WERI-Rb-1 (cell line): ENCODE data around the gene RAB20.
"Not testable (repeated sequence)": the region's sequence is repeated elsewhere in the genome, so short reads cannot be mapped to it uniquely, and the experiment has no call there.

Experiments
- DNase-seq: peaks from one replicate; pipeline ENCODE4 v3.0.0-alpha.2; 2020
- H3K27ac ChIP-seq: fragments of 250-450 bp; sonication (Bioruptor Pico); 2 replicates; pipeline ENCODE4 v1.5.1; 2020; ENCODE audit warnings: mild to moderate bottlenecking, moderate library complexity
- H3K27me3 ChIP-seq: fragments of 250-450 bp; sonication (Bioruptor Pico); 2 replicates; pipeline ENCODE4 v1.5.1; 2021; ENCODE audit warnings: mild to moderate bottlenecking, low read depth, moderate library complexity; ENCODE audit not compliant: insufficient read depth, severe bottlenecking
- H3K36me3 ChIP-seq: fragments of 250-450 bp; sonication (Bioruptor Pico); 2 replicates; pipeline ENCODE4 v1.5.1; 2020; ENCODE audit warnings: mild to moderate bottlenecking, moderate library complexity
- H3K4me3 ChIP-seq: 2 replicates; pipeline ENCODE4 v1.5.1; 2011; ENCODE audit warnings: low read depth, mild to moderate bottlenecking, control low read depth, low read length
- H3K9me3 ChIP-seq: fragments of 250-450 bp; sonication (Bioruptor Pico); 2 replicates; pipeline ENCODE4 v1.5.1; 2021; ENCODE audit warnings: mild to moderate bottlenecking, moderate library complexity; ENCODE audit not compliant: severe bottlenecking
- TF ChIP-seq, protein P1 (sequence below): IDR thresholded peaks from 2 replicates; pipeline ENCODE4 v1.5.1; 2011; ENCODE audit warnings: low read depth, mild to moderate bottlenecking, control low read depth, inconsistent platforms, low read length

RAB20 gene

GRCh38 chr13:110571896-110572777, 10.6 kb upstream of the RAB20 start:
- no peaks in the 10 kb centered on the region for H3K36me3 ChIP-seq
- no peak for DNase-seq
- no peaks in the 10 kb centered on the region for H3K9me3 ChIP-seq
- H3K4me3 ChIP-seq = no peak overlapping the region
- TF ChIP-seq, protein P1, sequence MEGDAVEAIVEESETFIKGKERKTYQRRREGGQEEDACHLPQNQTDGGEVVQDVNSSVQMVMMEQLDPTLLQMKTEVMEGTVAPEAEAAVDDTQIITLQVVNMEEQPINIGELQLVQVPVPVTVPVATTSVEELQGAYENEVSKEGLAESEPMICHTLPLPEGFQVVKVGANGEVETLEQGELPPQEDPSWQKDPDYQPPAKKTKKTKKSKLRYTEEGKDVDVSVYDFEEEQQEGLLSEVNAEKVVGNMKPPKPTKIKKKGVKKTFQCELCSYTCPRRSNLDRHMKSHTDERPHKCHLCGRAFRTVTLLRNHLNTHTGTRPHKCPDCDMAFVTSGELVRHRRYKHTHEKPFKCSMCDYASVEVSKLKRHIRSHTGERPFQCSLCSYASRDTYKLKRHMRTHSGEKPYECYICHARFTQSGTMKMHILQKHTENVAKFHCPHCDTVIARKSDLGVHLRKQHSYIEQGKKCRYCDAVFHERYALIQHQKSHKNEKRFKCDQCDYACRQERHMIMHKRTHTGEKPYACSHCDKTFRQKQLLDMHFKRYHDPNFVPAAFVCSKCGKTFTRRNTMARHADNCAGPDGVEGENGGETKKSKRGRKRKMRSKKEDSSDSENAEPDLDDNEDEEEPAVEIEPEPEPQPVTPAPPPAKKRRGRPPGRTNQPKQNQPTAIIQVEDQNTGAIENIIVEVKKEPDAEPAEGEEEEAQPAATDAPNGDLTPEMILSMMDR = no peak
- peaks cover 10% of the 10 kb centered on the region for H3K27me3 ChIP-seq
- H3K27ac ChIP-seq = no peak overlapping the region

DNA sequence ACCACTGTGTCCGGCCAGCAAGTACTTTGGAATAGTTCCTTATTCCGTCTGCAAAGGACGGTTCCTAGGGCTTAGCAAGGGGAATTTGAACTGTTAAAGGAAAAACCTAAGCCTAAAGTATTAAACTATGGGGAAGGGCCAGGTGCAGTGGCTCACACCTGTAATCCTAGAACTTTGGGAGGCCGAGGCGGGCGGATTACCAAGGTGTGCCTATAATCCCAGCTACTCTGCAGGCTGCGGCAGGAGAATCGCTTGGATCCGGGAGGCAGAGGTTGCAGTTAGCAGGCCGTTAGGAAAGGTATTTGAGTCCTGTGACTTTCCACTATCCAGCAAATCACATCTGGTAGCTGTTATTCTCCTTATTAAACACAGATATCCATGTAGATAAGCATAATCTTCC, 9.4 kb upstream of the RAB20 start:
- TF ChIP-seq, protein P1 = no peak
- Histone ChIP-seq H3K4me3 (no peak overlapping the region), H3K9me3 (no peaks in the 10 kb centered on the region), H3K27ac (no peak overlapping the region), H3K27me3 (peaks cover 10% of the 10 kb centered on the region), H3K36me3 (no peaks in the 10 kb centered on the region)
- peak; percentile 53 for DNase-seq

GRCh38 chr13:110569962-110570361, 8.4 kb upstream of the RAB20 start:
- H3K27me3 ChIP-seq = peaks cover 17% of the 10 kb centered on the region

GRCh38 chr13:110568612-110569011, 7.1 kb upstream of the RAB20 start:
- TF ChIP-seq, protein P1 = no peak
- H3K27ac ChIP-seq = no peak overlapping the region
- no peaks in the 10 kb centered on the region for H3K9me3 ChIP-seq
- no peaks in the 10 kb centered on the region for H3K36me3 ChIP-seq
- no peak for DNase-seq
- no peak overlapping the region for H3K4me3 ChIP-seq
- H3K27me3 ChIP-seq = peaks cover 30% of the 10 kb centered on the region

More at GRCh38 chr13:110569962-110570361, 8.4 kb upstream of the RAB20 start:
- H3K27ac ChIP-seq, H3K36me3 ChIP-seq, DNase-seq, H3K9me3 ChIP-seq, H3K4me3 ChIP-seq: not testable (repeated sequence)

DNA sequence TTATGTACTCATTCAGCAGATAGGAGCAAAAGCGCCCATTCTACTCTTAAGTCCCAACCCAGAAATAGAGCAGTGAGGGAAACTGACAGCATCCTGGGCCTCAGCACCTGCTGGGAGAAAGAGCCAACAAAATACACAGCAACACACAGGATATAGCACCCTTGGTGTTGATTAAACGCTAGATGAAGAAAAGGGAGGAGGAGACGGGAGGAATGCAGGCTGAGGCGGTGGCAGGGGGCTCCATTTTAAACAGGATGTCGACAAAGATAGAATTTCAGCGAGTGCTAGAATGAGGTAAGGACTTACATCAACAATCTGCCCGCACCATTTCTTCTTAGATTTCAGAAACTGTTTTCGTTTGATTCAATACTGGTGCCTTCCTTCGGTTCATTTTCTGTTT, 4.6 kb upstream of the RAB20 start:
- H3K27ac ChIP-seq = no peak overlapping the region
- H3K4me3 ChIP-seq = no peak overlapping the region
- peaks cover 44% of the 10 kb centered on the region for H3K27me3 ChIP-seq
- TF ChIP-seq, protein P1 = no peak
- H3K36me3 ChIP-seq = no peaks in the 10 kb centered on the region
- no peak for DNase-seq
- no peaks in the 10 kb centered on the region for H3K9me3 ChIP-seq

- Histone ChIP-seq H3K36me3 (no peaks in the 10 kb centered on the region), H3K27me3 (peaks cover 51% of the 10 kb centered on the region), H3K9me3 (no peaks in the 10 kb centered on the region), H3K27ac (no peak overlapping the region), H3K4me3 (no peak overlapping the region)
- DNase-seq = no peak
- TF ChIP-seq, protein P1 = no peak; the same call in 1 of the 2 replicates
These were observed 3.8 kb upstream of the RAB20 start for GRCh38 chr13:110565296-110565695.
